Measurements from ENCODE around the gene BTD. TPM values are rescaled to one million over a fixed set of nuclear protein-coding genes. Genes with fewer than 3 reads are reported as not detected.

Gene BTD
- total RNA-seq, 2 experiments from 2014 or later = 3.8 to 4.0 TPM

- Mint-ChIP-seq H3K4me3 (no peak overlapping the region), H3K27ac (no peak overlapping the region), H3K36me3 (ENCODE audit: low read depth) (peaks cover 30% of the 10 kb centered on the region), H3K9me3 (no peaks in the 10 kb centered on the region), H3K27me3 (no peaks in the 10 kb centered on the region), H3K4me1 (ENCODE audit: low read depth) (no peaks in the 10 kb centered on the region)
- ATAC-seq (no peak), DNase-seq (no peak)
- ChIA-PET POLR2A (no interaction called here), CTCF (no interaction called here)
- TF ChIP-seq CTCF (IDR thresholded peaks at IDR 0.05) = no peak
- intact Hi-C loops (cut with micrococcal nuclease) = no loop called here
Observed at GRCh38 chr3:15681668-15682067, 80.1 kb downstream of the BTD start.

DNA sequence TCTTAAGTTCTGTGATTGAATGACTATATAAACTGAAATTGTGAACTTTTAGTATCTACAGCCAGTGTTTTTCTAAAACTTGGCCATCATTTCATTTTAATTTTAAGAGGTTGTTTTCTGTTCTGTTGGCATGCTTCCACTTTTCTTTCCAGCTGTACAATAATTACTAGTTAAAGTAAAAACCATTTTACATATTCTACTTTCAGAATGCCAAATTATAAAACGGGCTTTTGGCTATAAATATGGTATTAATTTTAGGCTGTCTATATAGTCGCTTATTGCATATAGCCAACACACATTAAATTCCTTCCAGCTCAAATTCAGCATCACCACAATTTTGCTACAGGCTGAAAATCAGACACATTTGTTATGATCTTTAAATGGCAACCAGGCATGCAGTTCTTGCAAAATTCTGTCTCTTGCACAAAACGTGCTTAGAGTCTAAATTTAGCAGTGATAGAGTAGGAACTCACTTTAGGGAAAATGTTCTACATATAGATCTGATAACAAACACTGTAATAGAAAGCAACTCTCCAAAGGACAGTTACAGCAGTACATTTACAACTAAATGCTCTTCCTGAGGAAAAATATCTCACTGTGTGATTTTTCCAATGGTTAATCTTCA is 81.1 kb downstream of the BTD start:
- Mint-ChIP-seq H3K4me1 (ENCODE audit: low read depth) (no peaks in the 10 kb centered on the region), H3K4me3 (no peak overlapping the region), H3K27ac (no peak overlapping the region), H3K27me3 (no peaks in the 10 kb centered on the region), H3K36me3 (ENCODE audit: low read depth) (peaks cover 24% of the 10 kb centered on the region), H3K9me3 (no peaks in the 10 kb centered on the region)
- DNase-seq = no peak
- no peak for TF ChIP-seq CTCF (IDR thresholded peaks at IDR 0.05)
- intact Hi-C loops (cut with micrococcal nuclease) = no loop called here
- ChIA-PET POLR2A (no interaction called here), CTCF (interaction anchor here (0.7 to 1.7 kb wide), 3 partner anchors 15 to 52 kb away, joined by 3 to 7 read pairs (median 3); no protein-coding TSS in a partner anchor)
- no peak for ATAC-seq

DNA sequence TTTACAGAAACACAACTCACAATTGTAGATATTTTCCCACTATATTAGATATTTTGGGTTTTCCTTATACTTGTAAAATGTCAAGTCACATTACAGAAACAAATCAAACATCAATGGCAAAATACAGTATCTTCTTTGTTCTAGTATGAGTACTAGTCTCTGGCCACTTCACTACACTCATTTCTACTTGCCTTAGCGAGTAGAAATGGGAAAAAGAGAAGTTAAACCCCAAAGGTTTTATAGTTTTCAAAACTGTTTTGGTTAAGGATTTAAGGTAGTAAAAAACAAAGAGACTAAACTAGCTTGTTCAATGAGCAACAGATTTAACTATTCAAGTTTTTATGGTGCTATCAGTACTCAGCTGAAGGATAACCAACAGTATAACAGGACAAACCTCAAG is 81.7 kb downstream of the BTD start:
- Mint-ChIP-seq H3K36me3 (ENCODE audit: low read depth) (peaks cover 24% of the 10 kb centered on the region), H3K4me3 (no peak overlapping the region), H3K27ac (no peak overlapping the region), H3K9me3 (no peaks in the 10 kb centered on the region), H3K4me1 (ENCODE audit: low read depth) (no peaks in the 10 kb centered on the region), H3K27me3 (no peaks in the 10 kb centered on the region)
- POLR2A ChIA-PET = no interaction called here
- CTCF ChIA-PET = interaction anchor here (1.2 to 1.7 kb wide), 2 partner anchors 16 to 53 kb away, joined by 3 to 7 read pairs; no protein-coding TSS in a partner anchor
- intact Hi-C loops (cut with micrococcal nuclease) = no loop called here
- TF ChIP-seq CTCF (IDR thresholded peaks at IDR 0.05) = no peak
- DNase-seq = no peak
- no peak for ATAC-seq

DNA sequence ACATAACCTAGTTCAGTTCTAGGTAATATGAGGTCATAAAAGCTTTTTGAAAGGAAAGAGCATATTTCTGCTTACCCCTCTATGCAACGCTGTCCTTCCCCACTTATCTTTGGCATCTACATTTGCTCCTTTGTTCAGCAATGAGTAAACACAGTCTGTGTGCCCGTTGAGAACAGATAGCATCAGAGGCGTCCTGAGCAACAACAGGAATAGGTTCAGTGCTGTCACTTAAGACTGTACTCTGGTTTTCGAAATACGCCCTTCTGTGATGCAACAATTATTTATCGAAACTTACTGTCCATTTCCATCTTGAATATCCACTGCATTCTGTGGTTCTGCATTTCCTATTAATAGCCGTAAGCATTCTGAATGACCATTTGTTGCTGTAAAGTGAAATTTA is 84.4 kb downstream of the BTD start:
- Mint-ChIP-seq H3K4me1 (ENCODE audit: low read depth) (no peaks in the 10 kb centered on the region), H3K36me3 (ENCODE audit: low read depth) (peaks cover 20% of the 10 kb centered on the region), H3K27me3 (no peaks in the 10 kb centered on the region), H3K9me3 (no peaks in the 10 kb centered on the region), H3K4me3 (no peak overlapping the region), H3K27ac (no peak overlapping the region)
- ChIA-PET POLR2A (no interaction called here), CTCF (interaction anchor here (1.7 kb wide), 1 partner anchor 10 kb away, joined by 4 read pairs; no protein-coding TSS in a partner anchor)
- no peak for TF ChIP-seq CTCF (IDR thresholded peaks at IDR 0.05)
- intact Hi-C loops (cut with micrococcal nuclease) = no loop called here
- ATAC-seq = no peak
- DNase-seq = no peak

GRCh38 chr3:15690230-15690629 is 88.7 kb downstream of the BTD start:
- no peak for DNase-seq
- H3K4me3 Mint-ChIP-seq = no peak overlapping the region
- no peak for TF ChIP-seq CTCF (IDR thresholded peaks at IDR 0.05)
- H3K4me1 Mint-ChIP-seq (ENCODE audit: low read depth) = no peaks in the 10 kb centered on the region
- no peak for ATAC-seq
- H3K27ac Mint-ChIP-seq = no peak overlapping the region
- intact Hi-C loops (cut with micrococcal nuclease) = no loop called here
- no peaks in the 10 kb centered on the region for H3K27me3 Mint-ChIP-seq
- ChIA-PET POLR2A (no interaction called here), CTCF (no interaction called here)
- H3K36me3 Mint-ChIP-seq (ENCODE audit: low read depth) = peaks cover 28% of the 10 kb centered on the region
- no peaks in the 10 kb centered on the region for H3K9me3 Mint-ChIP-seq

Measured in activated CD8-positive, alpha-beta T cell treated with anti-CD3 and anti-CD28 coated beads for 36 hours (primary cell).